Fibroblast of skin of left quadriceps (primary cell): ENCODE measurements around the gene KHK.
"Not testable (repeated sequence)": the region's sequence is repeated elsewhere in the genome, so short reads cannot be mapped to it uniquely, and the experiment has no call there.

Experiments
- DNase-seq, 2 experiments: peaks; one replicate each; pipeline ENCODE4 v3.0.0-alpha.2; 2013; ENCODE audit warnings: low read depth in 2 of 2

Gene KHK

DNA sequence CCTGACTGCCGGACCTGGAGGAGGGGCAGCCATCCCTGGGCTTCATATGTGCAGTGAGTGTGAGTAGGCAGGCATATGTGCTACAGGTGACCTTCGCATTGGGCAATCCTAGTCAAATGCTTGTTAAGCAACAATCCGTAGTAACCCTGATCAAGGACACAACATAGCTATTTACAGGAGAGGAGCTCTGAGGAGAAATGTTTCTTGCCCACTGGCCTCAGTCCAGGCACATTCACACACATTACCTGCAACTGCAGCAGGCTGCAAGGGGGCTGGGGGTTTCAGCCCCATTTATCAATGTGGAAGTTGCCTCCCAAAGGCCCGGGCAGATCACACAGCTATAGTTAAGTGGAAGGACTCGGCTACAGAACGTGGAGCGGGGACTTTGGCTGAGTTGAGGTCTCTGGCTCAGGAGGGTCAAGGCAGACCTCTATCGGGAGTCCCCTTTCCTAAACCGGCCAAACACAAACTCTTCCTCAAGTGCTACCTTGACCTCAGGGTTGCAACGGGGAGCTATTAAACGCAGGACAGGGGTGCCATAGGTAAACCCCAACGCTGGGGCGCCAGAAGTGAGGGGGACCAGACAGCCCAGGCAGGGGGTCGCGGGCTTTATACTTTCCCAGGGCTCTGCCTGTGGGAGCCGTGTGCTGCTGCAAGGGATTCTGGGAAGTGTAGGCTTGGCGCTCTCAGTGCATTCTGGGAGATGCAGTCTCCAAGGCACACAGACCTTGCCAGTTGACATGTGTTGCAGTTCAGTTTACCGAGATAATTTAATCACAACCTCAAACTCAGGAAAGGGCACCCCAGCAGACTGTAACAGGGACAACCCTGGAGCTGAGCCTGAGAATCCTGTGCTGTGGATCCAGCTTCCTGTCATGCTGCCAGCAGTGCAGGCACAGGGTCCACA is 9.4 kb downstream of the KHK start:
- no peak for DNase-seq

GRCh38 chr2:27096748-27097297 is 10.3 kb downstream of the KHK start:
- DNase-seq = no peak

GRCh38 chr2:27097341-27097740 is 10.8 kb downstream of the KHK start:
- no peak for DNase-seq

GRCh38 chr2:27099334-27099955 is 12.9 kb downstream of the KHK start:
- no peak for DNase-seq

DNA sequence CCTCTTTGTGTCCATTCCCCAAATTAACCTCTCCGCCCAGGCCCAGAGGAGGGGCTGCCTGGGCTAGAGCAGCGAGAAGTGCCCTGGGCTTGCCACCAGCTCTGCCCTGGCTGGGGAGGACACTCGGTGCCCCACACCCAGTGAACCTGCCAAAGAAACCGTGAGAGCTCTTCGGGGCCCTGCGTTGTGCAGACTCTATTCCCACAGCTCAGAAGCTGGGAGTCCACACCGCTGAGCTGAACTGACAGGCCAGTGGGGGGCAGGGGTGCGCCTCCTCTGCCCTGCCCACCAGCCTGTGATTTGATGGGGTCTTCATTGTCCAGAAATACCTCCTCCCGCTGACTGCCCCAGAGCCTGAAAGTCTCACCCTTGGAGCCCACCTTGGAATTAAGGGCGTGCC is 13.5 kb downstream of the KHK start:
- DNase-seq = no peak

- DNase-seq = no peak
Measured at GRCh38 chr2:27102329-27102728, 15.8 kb downstream of the KHK start.

- DNase-seq = no peak
Measured at GRCh38 chr2:27105981-27106380, 19.4 kb downstream of the KHK start.

GRCh38 chr2:27108221-27108620 is 21.6 kb downstream of the KHK start:
- no peak for DNase-seq

GRCh38 chr2:27109083-27109482 is 22.5 kb downstream of the KHK start:
- DNase-seq = no peak

- DNase-seq = not testable (repeated sequence)
Measured at GRCh38 chr2:27110603-27111352, 24.2 kb downstream of the KHK start.

DNA sequence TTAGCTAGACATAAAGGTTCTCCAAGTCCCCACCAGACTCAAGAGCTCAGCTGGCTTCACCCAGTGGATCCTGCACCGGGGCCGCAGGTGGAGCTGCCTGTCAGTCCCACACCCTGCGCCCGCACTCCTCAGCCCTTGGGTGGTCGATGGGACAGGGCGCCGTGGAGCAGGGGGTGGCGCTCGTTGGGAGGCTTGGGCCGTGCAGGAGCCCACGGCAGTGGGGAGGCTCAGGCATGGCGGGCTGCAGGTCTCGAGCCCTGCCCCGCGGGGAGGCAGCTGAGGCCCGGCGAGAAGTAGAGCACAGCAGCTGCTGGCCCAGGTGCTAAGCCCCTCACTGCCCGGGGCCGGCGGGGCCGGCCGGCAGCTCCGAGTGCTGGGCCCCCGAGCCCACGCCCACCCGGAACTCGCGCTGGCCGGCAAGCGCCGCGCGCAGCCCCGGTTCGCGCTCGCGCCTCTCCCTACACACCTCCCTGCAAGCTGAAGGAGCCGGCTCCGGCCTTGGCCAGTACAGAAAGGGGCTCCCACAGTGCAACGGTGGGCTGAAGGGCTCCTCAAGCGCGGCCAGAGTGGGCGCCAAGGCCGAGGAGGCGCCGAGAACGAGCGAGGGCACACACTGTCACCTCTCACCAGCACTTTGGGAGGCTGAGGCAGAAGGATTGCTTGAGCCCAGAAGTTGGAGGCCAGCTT is 25.0 kb downstream of the KHK start:
- not testable (repeated sequence) for DNase-seq

GRCh38 chr2:27115519-27115918 is 28.9 kb downstream of the KHK start:
- no peak for DNase-seq

- no peak for DNase-seq
Measured at GRCh38 chr2:27117995-27118524, 31.5 kb downstream of the KHK start.

DNA sequence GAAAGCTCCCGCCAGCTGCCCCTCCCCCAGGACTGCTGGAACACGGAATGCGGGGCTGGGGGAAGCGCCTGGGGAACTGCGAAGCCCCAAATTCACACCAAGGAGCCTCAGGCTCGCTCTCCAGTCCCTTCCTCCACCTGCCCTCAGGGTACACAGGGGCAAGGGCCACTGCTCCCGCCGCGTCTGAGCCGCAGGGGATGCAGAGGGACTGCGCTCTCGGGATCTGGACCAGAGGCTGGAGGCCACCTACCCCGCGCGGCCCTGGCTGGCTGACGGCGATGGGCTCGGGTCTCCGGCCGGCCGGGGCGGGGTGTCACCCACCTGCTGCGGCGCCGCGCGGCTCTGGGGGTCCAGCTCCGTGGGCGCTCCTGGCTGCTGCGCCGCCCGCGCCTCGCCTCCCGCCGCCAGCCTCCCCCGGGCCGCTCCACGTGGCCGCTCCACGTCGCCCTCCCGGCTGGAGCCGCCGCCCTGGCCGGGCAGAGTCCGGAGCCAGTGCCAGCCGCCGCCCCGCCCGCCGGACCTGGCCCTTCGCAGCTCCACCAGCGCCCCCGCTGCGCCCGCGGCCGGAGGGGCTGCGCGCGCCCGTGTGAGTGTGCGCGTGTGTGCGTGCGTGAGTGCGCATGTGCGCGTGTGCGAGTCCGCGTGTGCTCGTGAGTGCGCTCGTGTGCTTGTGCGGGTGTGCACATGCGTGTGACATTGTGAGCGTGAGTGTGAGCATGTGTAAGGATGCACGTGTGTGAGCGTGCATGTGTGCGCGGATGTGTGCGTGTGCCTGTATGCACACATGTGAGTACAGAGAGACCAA is 32.2 kb downstream of the KHK start, which contains the start of gene CGREF1:
CGREF1 (minus strand) TSS at position 604 of the 805 bp plus-strand sequence. CDS start 14,762 bp downstream, outside the sequence.
- DNase-seq = no peak

DNA sequence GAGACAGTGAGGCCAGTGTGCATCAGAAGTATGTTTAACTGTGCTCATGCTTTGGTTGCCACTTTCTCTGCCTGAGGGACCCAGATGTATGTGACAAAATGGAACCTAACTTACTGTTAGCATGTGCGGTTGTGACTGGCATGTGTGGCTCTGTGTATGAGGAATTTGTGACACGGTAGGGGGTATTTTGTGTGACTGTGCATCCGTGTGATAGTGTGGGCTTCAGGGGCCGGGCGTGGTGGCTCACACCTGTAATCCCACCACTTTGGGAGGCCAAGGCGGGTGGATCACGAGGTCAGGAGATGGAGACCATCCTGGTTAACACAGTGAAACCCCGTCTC is 32.7 kb downstream of the KHK start:
- DNase-seq = not testable (repeated sequence)

- no peak for DNase-seq
Measured at GRCh38 chr2:27121906-27122305, 35.3 kb downstream of the KHK start.

GRCh38 chr2:27122791-27123190 is 36.2 kb downstream of the KHK start:
- DNase-seq = no peak

DNA sequence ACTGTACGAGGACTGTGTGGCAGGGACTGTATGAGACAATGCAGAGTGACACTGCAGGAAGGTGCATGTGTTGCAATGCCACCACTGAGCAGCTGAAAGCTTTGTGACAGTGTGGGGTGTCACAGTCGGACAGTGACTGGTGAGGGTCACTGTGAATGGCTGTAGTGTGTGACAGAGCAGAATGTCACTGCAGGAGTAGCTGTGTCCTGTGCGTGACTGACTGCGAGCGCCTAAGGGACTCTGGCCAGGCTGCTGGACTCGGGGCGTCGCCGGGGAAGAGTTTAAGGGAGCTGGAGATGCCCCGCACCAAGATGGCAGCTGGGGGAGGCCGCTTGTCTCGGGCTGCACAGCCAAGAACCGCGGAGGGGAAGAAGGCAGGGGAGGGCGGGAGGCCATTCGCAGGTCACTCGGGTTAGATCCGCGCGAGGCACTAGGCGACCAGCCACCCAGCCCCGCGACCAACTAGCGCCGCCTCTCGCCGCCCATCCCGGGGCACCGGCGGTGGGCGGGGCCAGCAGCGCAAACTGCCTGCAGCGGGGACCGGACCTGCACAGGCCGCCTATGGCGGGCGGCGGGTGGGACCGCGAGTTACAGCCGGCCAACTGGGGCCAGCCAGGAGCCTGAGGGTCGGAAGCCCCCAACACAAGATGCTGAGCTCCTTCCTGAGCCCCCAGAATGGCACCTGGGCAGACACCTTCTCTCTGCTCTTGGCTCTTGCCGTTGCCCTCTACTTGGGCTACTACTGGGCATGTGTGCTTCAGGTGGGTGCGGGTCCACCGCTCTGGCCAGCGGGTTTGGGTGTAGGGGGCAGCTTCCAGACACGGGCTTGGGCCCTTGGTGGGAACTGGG is 37.0 kb downstream of the KHK start, which contains the start of gene ABHD1:
ABHD1 (plus strand) TSS at position 514 of the 849 bp plus-strand sequence; CDS start at position 648, 134 bp downstream.
- no peak for DNase-seq

- no peak for DNase-seq
Measured at GRCh38 chr2:27125104-27125503, 38.5 kb downstream of the KHK start.
